ENCODE results near the gene DOCK3.
"Not testable (repeated sequence)": the region's sequence is repeated elsewhere in the genome, so short reads cannot be mapped to it uniquely, and the experiment has no call there.

DOCK3 gene

GRCh38 chr3:50986726-50987125 is 312.0 kb downstream of the DOCK3 start:
- no peak for DNase-seq (ENCODE audit: low read depth)

- no peak for DNase-seq (ENCODE audit: low read depth)
These were observed 319.8 kb downstream of the DOCK3 start for GRCh38 chr3:50994537-50994936.

- DNase-seq (ENCODE audit: low read depth), result no peak
These were observed 320.5 kb downstream of the DOCK3 start for GRCh38 chr3:50995085-50995824.

- no peak for DNase-seq (ENCODE audit: low read depth)
These were observed 327.8 kb downstream of the DOCK3 start for GRCh38 chr3:51002495-51002894.

GRCh38 chr3:51004235-51004634 is 329.5 kb downstream of the DOCK3 start:
- no peak for DNase-seq (ENCODE audit: low read depth)

GRCh38 chr3:51024121-51024520 is 349.4 kb downstream of the DOCK3 start:
- no peak for DNase-seq (ENCODE audit: low read depth)

- peak; percentile 35 for DNase-seq (ENCODE audit: low read depth)
These were observed 350.3 kb downstream of the DOCK3 start for GRCh38 chr3:51024765-51025632.

- DNase-seq (ENCODE audit: low read depth), result no peak
These were observed 356.9 kb downstream of the DOCK3 start for GRCh38 chr3:51031666-51032065.

GRCh38 chr3:51035630-51036029 is 360.9 kb downstream of the DOCK3 start:
- DNase-seq (ENCODE audit: low read depth), result no peak

- DNase-seq (ENCODE audit: low read depth), result no peak
These were observed 370.3 kb downstream of the DOCK3 start for GRCh38 chr3:51044982-51045381.

GRCh38 chr3:51052562-51052961 is 377.8 kb downstream of the DOCK3 start:
- no peak for DNase-seq (ENCODE audit: low read depth)

- DNase-seq (ENCODE audit: low read depth), result no peak
These were observed 382.4 kb downstream of the DOCK3 start for GRCh38 chr3:51057121-51057520.

- no peak for DNase-seq (ENCODE audit: low read depth)
These were observed 388.3 kb downstream of the DOCK3 start for GRCh38 chr3:51063053-51063452.

- no peak for DNase-seq (ENCODE audit: low read depth)
These were observed 400.6 kb downstream of the DOCK3 start for GRCh38 chr3:51075221-51075775.

- no peak for DNase-seq (ENCODE audit: low read depth)
These were observed 407.6 kb downstream of the DOCK3 start for GRCh38 chr3:51082363-51082762.

GRCh38 chr3:51083490-51083889 is 408.8 kb downstream of the DOCK3 start:
- no peak for DNase-seq (ENCODE audit: low read depth)

GRCh38 chr3:51092141-51092540 is 417.4 kb downstream of the DOCK3 start:
- DNase-seq (ENCODE audit: low read depth), result not testable (repeated sequence)

- not testable (repeated sequence) for DNase-seq (ENCODE audit: low read depth)
These were observed 420.1 kb downstream of the DOCK3 start for GRCh38 chr3:51094838-51095237.

- DNase-seq (ENCODE audit: low read depth), result no peak
These were observed 425.2 kb downstream of the DOCK3 start for GRCh38 chr3:51099794-51100535.

GRCh38 chr3:51100536-51100851 is 425.8 kb downstream of the DOCK3 start:
- DNase-seq (ENCODE audit: low read depth), result no peak

GRCh38 chr3:51102396-51102795 is 427.7 kb downstream of the DOCK3 start:
- DNase-seq (ENCODE audit: low read depth), result no peak

- no peak for DNase-seq (ENCODE audit: low read depth)
These were observed 431.6 kb downstream of the DOCK3 start for GRCh38 chr3:51106242-51106876.
